Left ventricle myocardium superior (tissue), 1 donor: ENCODE results near the gene SPPL2C. TPM values are rescaled to one million over a fixed set of nuclear protein-coding genes. Genes with fewer than 3 reads are reported as not detected.
A peak's percentile ranks its signal among the peaks of the same experiment; 100 is the strongest.
"Not testable (repeated sequence)": the region's sequence is repeated elsewhere in the genome, so short reads cannot be mapped to it uniquely, and the experiment has no call there.

Source experiments
- ATAC-seq: fragments of 200-7000 bp; cut with Tn5 transposase; one replicate; pipeline ENCODE4 v1.9.1; 2020; ENCODE audit warnings: mild to moderate bottlenecking, moderate library complexity
- DNase-seq: peaks from one replicate; pipeline ENCODE4 v3.0.0-alpha.2; 2020
- intact Hi-C: fragments of 100-400 bp; cut with micrococcal nuclease; formaldehyde crosslinking; loops from one replicate; pipeline ENCODE4 v1.11.0; 2022
- total RNA-seq: library from RNA; stranded (reverse); fragmentation: NEBNext Ultra II Directional; extraction: Animal tissue kit (Norgen Biotek cat#: 25700); gene quantifications from one replicate; pipeline ENCODE4 v1.2.1, GENCODE V29; 2021
- donor health status: DM: no; HTN: yes; CAD: no; lungs with severe emphysema.

Gene SPPL2C
- total RNA-seq, 1 donor from 2014 or later, result not detected

DNA sequence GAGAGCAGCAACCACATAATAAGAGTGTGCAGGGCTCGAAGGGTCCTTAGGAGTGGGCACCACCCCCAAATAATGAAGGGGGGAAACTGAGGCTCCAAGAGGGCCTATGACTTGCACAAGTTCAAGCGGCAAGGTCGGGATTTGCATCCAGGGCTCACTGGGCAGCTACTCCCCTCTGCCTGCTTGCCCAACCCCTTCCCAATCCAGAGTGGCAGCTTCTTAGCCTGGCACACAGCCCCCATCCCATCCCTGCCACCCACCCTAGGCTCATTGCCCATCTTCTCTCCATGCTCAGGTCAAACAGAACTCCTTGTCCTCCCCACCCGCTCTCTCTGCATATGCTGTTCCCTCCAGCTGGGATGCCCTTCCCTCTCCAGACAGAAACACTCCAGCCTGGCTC lies 2.4 kb downstream of the SPPL2C start:
- ATAC-seq, result no peak

DNA sequence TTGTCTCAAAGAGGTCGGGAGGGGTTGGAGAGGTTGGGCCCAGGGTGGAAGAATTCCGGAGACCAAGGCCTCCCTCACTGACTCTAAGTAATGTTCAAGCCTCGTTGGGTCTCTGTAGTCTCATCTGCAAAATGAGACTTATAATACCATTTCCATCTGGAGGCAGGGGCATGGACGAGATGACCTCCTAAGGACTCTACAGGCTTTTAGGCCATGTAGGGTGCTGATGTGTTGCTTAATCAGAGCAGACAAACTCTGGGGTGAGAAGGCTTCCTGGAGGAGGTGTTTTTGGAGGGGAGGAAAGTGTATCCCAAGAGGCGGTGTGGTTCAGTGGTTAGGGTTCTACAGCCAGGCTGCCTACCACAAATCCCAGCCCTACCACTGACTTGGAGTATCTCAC lies 3.1 kb downstream of the SPPL2C start:
- DNase-seq, result no peak
- intact Hi-C loops, result no loop called here
- ATAC-seq, result no peak

More for the DNA sequence above, 2.4 kb downstream of the SPPL2C start:
- DNase-seq, result no peak
- intact Hi-C loops, result no loop called here

DNA sequence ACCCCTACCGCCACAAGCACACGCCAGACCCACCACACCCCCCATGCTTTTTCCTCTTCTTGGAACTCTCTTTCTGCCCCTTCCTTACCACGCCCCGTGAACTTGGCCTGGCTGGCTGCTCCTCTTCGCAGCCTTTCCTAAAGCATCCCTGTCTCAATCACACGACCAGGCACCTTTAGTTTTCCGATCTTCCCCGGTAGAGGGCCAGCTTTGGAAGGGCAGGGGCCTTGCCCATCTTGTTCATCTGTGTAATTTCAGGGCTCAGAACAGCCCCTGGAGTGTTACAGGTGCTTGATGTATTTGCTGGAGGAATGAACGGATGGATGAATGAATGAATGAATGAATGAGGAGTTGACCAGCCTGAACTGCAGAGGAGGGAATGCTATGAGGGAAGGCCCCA lies 3.7 kb downstream of the SPPL2C start:
- intact Hi-C loops, result no loop called here
- ATAC-seq, result no peak

DNA sequence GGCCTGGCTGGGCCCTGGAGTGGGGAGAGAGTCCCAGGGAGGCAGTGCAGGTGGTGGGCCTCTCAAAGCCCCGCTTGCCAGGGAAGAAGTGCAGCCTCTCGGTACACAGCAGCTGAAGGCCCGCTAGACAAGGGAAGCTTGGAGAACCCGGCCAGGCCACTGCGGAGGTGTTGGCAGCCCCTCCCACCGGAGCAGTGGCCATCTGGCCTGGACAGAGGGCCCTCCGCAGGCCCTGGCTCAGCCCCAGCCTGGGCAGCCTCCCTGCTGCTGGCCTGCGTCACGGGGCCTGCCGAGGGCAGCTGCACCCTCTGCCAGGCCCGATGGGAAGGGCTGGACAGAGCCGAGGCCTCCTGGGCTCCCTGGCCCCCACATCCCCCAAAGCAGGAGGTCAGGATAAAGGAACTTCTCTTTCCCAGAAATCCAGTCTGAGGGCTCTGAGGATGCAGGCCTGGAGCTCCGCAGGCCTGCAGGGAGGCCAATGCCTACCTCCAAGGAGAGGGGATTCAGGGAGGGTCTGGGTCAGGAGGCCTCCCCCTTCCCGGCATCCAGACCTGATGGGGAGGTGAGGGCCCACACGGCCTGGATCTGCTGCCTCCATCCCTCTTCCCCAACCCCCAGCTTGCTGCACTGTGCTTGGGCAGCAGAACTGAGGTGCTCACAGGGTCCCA lies 4.3 kb downstream of the SPPL2C start:
- intact Hi-C loops, result no loop called here
- DNase-seq, result peak; percentile 49
- ATAC-seq, result peak; percentile 72

More for the DNA sequence above, 3.7 kb downstream of the SPPL2C start:
- DNase-seq, result no peak

DNA sequence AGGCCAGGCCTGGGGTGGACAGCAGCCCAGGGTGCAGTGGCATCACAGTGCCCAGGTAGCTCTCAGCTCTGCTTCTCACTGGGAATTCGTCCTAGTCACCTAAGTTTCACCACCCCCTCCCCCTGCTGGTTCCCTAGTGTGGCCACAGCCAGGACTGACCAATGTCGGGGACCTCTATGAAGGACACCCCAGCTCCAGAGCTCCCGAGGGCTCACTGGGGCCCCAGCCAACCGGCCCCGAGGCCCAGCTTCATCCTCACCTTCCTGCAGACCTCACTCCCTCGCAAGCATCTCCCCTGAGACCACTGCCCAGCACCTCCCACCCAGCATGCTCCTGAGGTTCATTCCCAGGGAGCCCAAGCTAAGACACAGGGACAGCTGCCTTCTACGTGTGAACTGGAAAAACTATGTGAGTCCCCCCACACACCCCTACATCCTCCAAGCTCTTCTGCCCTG lies 4.9 kb downstream of the SPPL2C start:
- intact Hi-C loops, result no loop called here
- DNase-seq (no peak), ATAC-seq (no peak)

DNA sequence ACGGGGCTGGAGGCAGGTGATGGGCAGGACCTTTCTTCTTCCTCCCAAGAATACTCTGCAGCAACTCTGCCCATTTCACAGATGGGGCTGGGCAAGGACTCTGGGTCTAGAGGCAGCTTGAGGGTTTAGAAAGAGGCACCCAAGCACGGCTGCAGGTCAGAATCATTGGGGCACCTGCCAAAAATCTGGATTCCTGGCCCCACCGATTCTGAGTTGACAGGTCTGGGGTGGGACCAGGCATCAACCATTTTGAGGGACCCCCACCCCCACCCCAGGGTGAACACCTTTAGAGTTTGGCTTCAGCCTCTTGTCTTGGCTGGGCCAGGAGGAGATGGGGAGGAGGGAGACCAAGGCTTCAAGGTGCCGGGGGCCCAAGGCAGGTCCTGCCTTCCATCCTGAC lies 5.3 kb downstream of the SPPL2C start:
- intact Hi-C loops, result no loop called here
- DNase-seq, result no peak
- ATAC-seq, result no peak

DNA sequence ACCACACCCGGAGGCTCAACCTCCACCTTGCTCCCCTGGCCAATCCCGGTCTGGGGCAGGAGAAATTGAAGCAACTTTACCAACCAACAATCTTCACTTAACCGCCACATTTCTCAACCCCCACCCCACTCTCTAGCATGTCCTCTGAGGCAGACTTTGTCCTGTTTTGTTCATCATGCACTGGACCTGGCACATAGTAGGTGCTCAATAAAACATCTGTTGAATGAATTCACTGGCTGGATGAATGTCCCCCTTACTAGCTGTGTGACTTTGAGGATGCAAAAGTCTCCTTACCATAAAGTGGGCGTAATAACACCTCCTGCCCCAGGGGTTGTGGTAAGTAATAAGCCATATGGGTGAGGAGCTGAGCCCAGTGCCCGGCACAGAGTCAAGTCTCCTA lies 5.8 kb downstream of the SPPL2C start:
- intact Hi-C loops, result no loop called here
- ATAC-seq (no peak), DNase-seq (no peak)

DNA sequence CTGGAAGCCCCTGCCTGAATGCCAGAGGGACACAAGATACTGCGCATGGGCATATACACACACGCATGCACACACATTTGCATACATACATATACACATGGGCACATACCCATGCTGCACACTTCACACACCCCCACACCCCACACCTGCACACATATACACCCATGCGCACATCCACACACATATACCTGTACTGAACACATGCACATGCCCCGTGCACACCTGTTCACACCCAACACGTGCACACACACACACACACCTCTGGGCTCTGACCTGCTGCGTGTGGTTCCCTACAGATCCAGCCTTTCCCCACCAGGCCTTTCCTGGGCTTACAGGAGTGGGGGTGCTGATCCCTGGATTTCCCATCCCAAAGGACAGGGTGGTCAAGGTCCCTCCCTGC lies 6.3 kb downstream of the SPPL2C start:
- ATAC-seq, result no peak
- no peak for DNase-seq
- intact Hi-C loops, result no loop called here

DNA sequence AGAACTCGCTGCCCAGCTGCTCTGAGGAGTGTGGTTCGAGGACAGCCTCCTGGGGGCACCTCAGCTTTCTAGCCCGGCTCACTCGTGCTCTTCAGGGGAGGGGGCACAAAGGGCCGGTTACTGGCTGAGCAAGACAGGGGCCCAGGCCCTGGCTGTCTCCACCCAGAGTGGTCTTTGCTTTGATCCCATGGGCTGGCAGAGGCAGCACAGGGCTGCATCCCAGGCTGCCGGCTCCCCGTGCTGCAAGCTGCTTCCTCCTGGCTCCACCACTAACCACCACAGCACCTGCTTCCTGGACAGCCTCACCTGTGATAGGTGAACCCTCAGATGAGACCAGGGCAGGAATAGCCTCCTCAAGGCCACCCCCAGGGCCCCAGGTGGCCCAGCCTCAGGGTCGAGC lies 6.8 kb downstream of the SPPL2C start:
- no peak for ATAC-seq
- intact Hi-C loops, result no loop called here
- no peak for DNase-seq

DNA sequence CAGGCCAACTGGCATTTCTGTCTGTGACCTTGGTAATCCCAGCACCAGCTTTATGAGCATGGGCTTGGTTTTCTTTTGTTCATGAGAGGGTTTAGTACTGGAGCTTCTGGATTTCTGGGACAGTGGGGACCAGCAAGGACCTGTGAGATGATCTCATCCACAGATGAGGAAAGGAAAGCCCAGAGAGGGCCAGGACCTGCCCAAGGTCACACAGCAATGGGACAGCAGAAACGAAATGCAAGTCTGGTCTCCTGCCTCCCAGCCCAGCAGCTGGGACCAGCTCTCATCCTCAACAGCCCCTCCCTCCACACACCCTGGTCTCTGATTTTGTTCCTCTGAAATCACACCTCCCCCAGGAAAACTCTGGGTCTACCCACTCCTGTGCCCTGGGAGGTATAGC lies 7.2 kb downstream of the SPPL2C start:
- ATAC-seq, result no peak
- intact Hi-C loops, result no loop called here
- DNase-seq, result no peak

DNA sequence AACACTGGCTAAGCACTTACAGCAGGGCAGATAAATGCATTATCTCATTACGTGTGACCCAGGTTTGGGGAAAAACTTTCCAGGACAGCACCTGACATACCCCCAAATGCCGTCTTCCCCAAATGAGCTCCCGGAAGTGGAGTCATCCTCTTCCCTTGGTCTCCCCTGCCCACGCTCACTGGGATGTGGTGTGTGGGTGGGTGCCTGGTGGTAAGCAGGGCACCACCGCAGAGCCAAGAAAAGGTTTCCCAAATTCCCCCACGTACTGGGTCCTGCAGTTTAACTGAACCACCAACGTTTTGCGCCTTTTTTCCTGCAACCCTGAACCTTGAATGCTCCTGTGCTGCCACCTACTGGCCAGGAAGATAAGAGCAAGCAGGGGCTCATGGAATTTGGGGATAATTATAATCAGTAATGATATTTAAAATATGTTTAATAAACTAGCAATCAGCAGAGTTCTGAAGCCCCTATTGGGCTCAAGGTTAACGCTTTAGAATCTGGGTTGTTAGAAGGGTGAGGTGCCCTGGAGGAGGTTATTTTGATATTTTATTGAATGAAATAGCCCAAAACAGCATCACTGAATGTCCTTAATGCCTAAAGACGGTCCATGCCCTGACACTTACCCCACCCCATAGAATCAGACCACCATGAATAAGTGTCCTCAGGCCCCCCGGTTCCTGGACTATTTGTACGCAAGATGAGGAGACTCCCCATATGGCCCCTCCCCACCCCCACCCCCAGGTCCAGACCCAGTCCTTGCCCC lies 8.0 kb downstream of the SPPL2C start:
- ATAC-seq (peak; percentile 21), DNase-seq (peak; percentile 57)
- intact Hi-C loops, result no loop called here

DNA sequence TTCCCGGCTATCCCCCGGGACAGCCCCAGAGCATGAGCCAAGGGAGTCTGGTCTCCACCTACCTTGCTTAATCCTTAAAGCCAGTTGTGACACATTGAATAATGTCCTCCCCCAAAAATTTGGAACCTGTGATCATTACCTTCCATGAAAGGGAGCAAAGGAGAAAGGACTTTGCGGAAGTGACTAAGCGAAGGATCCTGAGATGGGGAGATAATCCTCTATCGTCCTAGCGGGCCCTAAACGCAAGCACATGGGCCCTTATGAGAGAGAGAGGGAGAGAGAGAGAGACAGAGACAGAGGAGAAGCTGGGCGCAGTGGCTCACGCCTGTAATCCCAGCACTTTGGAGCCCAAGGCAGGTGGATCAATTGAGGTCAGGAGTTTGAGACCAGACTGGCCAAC lies 9.5 kb downstream of the SPPL2C start:
- intact Hi-C loops, result no loop called here
- ATAC-seq (no peak), DNase-seq (no peak)

DNA sequence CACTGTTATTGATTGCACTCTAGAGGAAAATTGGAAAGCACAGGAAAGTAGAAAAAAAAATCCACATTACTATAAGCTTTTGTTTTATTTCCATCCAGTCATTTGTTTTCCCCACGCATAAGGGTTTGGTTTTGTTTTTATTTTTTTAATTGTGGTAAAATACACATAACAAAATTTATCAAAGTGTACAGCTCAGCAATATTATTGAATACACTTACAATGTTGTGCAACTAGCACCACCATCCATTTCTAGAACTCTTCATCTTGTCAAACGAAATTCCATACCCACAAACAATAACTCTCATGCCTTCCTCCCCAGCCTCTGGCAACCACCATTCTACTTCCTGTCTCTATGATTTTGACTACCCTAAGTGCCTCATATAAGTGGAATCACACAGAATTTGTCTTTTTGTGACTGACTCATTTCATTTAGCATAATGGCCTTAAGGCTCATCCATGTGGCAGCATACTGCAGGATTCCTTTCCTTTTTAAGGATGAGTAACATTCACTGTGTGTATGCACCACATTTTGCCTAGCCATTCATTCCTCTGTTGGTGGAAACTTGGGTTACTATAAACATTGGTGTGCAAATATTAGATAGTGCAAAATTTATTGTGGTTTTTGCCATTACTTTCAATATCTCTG lies 11.1 kb downstream of the SPPL2C start:
- DNase-seq (no peak), ATAC-seq (no peak)
- intact Hi-C loops, result no loop called here

DNA sequence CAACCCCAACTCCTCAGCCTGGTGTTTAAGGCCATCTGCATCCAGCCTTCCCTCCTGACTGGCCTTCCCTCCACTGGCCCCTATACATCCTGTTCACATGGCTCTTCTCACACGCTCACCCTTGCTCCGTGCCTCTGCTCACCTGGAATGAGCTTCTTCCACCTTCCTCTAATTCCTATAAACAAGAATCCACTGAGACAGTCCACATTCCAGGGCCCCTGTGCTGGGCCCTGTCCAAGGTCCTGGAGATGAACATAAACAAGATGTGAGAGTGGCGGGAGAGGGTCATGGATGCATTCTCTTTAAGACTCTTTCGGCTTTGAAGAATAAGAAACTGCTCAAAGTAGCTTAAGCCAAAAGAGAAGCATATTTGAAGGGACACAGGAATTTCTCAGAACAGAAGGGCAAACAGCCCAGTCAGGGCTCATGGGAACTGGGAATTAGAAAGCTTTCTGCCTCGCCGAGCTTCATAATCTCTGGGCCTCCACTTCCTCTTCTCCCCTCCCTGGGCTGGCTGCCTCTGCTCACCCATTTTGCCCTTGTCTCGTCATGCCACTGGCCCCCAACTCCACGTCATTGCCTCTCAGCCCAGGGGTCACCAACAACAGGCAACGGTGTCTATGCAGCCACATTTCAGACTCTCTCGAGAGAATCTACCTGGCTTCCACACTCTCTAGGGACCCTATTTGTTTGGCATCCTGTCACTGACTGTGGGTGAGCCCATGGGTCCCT lies 13.5 kb downstream of the SPPL2C start:
- intact Hi-C loops, result no loop called here
- ATAC-seq (no peak), DNase-seq (no peak)

DNA sequence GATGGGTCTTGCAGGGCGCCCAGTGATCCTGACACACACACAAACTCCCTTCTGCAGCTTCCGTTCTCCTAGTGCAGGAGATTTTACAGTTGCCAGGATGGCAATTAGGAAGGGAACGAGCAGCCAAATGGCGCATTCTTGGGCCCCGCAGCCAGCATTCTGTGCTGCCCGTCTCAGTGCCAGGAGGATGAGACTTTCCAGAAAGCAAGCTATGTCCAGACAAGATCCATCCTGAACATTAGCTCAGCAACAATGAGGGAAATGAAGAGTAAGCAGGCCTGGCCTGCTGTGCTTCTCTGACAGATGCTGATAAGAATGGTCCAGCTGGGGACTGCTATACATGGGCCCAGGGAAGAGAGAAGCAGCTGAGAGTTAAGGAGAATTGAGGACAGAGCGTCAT lies 16.5 kb downstream of the SPPL2C start:
- DNase-seq (no peak), ATAC-seq (no peak)
- intact Hi-C loops, result no loop called here

DNA sequence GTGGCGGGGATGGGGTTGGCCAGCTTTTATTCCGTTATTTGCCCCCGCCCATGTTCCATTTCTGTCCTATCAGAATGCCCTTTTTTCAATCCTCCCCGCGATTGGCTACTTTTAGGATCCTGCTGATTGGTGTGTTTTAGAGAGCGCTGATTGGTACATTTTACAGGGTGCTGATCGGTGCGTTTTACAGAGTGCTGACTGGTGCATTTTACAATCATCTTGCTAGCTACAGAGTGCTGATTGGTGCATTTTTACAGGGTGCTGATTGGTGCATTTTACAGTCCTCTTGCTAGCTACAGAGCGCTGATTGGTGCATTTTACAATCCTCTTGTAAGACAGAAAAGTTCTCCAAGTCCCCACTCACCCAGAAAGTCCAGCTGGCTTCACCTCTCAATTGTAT lies 17.4 kb downstream of the SPPL2C start:
- DNase-seq, intact Hi-C loops, ATAC-seq: not testable (repeated sequence)

DNA sequence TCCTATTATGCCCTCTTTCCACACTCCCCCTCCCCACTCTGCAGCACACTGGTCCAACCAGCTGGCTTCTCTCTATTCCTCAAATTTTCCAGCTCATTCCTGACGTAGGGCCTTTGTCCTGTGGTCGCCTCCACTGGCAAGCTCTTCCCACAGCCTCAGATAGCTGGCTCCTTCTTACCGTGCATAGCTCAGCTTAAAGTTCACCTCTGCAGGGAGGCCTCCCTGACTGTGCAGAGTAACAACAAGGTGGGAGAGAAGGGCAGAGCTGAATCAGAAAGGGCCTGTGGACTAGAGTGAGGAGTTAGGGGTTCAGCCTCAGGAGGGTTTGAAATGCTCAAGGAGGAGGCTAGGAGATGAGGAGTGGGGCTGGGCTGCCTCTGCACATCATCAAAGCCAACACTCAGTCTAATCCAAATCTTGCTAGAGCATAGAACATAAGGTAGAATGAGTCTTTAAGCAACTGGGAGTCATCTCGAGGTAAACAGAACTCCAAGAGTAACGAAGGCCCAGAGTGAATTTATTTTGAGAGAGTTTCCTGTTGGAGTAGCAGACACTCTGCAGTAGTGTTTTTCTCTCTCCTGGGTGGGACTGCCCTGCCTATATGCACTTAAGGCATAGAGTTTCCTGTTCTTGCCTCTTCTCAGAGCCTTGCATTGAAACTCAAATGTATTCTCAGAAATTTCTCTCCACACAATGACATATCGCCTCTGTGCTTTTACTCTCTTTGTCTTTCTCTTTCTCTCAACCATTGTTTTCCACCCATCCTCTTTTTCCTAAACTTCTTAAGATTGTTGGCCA lies 19.4 kb downstream of the SPPL2C start:
- intact Hi-C loops, result no loop called here
- ATAC-seq, result no peak
- DNase-seq, result no peak

DNA sequence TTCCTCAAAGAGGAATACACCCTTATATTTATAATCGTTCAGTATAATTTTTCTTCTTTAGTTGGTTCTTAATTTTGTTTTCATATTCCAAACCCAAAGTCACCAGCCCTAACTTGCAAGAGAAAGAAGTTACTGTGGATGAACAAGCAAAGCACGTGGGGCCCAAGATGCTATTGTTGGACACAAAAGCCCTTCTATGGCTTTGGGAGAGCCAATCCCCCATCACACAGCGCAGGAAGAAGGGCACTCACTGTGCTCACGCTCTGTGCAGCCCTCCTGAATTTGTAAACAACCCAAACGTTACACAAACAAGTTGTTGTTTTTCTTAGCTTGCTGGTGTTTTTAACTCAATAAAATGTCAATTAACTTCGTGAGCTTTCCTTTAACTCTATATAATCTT lies 22.5 kb downstream of the SPPL2C start:
- ATAC-seq (no peak), DNase-seq (no peak)
- intact Hi-C loops, result no loop called here

DNA sequence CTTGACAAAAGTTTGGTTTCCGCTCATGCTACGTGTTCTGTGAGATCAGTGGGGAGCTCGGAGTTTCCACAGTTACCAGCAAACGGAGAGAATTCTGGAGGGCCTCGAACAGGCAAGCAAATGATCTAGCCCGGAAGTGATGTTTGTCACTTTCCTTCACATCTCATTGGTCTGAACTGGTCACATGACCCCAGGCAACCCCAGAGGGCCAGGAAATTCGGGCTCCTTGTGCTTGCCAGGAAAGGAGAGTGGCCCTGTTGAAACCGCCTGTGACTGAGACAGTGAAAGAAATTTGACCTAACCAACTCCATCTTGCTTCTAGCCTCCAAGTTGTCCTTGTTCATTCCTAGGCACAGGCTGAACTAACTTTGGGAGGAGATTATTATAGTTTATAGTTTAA lies 23.0 kb downstream of the SPPL2C start:
- intact Hi-C loops, result no loop called here
- no peak for DNase-seq
- ATAC-seq, result no peak
